Calu3 (cell line): ENCODE results near the gene DSCAML1. TPM values are rescaled to one million over a fixed set of nuclear protein-coding genes. Genes with fewer than 3 reads are reported as not detected.

ENCODE experiments used
- BruUV-seq: library from RNA; stranded (reverse); fragments of 400-500 nt; replicated peaks from 2 replicates; lab custom pipeline; 2021; lab: Mats Ljungman, UMichigan
- CTCF ChIA-PET: fragments of 300-600 bp; sonication (Branson Sonifier 250); formaldehyde crosslinking; loops from one replicate; lab custom pipeline; 2022; ENCODE audit warnings: antibody characterized with exemption; lab: Charles Lee
- DNase-seq: peaks from one replicate; pipeline ENCODE4 v3.0.0; 2022
- H3K27ac Mint-ChIP-seq: one replicate; pipeline ENCODE4 v1.8.0; 2022; ENCODE audit warnings: mixed read lengths; ENCODE audit not compliant: unreplicated experiment
- H3K27me3 Mint-ChIP-seq: one replicate; pipeline ENCODE4 v1.8.0; 2022; ENCODE audit warnings: mixed read lengths; ENCODE audit not compliant: unreplicated experiment
- H3K36me3 Mint-ChIP-seq: one replicate; pipeline ENCODE4 v1.8.0; 2022; ENCODE audit warnings: mild to moderate bottlenecking, moderate library complexity, mixed read lengths; ENCODE audit not compliant: insufficient read depth, unreplicated experiment
- H3K4me1 Mint-ChIP-seq: one replicate; pipeline ENCODE4 v1.8.0; 2022; ENCODE audit warnings: mild to moderate bottlenecking, low read depth, mixed read lengths; ENCODE audit not compliant: unreplicated experiment
- H3K4me3 Mint-ChIP-seq: one replicate; pipeline ENCODE4 v1.8.0; 2022; ENCODE audit warnings: mild to moderate bottlenecking, low read depth, moderate library complexity, mixed read lengths; ENCODE audit not compliant: unreplicated experiment
- H3K9me3 Mint-ChIP-seq: one replicate; pipeline ENCODE4 v1.8.0; 2022; ENCODE audit warnings: low read depth, mixed read lengths; ENCODE audit not compliant: unreplicated experiment
- CTCF ChIP-seq: fragments of 200-600 bp; IDR thresholded peaks from one replicate; pipeline ENCODE4 v1.8.0; 2022; ENCODE audit warnings: antibody characterized with exemption; ENCODE audit not compliant: unreplicated experiment
- intact Hi-C: fragments of 100-400 bp; cut with micrococcal nuclease; formaldehyde crosslinking; loops from one replicate; pipeline ENCODE4 v1.10.0; 2022; ENCODE audit not compliant: unreplicated experiment
- total RNA-seq: library from RNA; stranded (reverse); gene quantifications from 2 replicates; pipeline ENCODE4 v1.2.3, GENCODE V29; 2022

The DSCAML1 gene
- total RNA-seq, 1 experiment from 2014 or later: 0.07 TPM

DNA sequence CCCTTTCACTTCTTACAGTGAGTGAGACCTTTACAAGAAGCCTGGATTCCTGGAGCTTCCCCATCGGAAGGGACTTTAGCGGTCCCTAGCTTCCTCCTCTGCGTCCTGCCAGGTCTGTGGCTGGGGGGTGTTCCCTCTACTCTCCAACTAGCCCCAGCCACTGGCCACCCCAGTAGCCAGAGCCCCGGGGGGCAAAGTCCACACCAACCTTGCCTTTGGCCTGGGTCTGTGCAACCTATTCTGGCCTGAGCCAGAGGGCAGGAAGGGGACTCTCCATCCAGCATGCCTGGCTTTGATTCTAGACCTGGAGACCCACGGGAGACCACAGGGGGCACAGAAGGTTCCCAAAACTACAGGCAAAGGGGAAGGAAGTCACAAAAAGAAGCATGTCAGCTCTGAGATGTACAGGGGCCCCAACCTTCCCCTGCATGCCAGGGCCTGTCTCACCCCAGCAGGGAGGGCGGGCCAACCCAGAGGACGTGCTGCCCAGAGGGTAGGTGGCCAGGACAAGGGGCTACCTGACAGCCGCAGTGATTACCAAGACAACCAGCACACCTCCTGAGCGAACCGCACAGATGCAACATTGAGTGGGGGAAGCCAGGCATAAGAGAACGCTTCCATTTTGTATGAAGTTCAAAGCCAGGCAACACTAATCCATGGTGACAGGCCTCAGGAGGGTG is 52.4 kb downstream of the DSCAML1 start:
- TF ChIP-seq CTCF: no peak

GRCh38 chr11:117743121-117743815 is 53.7 kb downstream of the DSCAML1 start:
- TF ChIP-seq CTCF: no peak
- intact Hi-C loops: no loop called here
- BruUV-seq: no TSS peak
- H3K36me3 Mint-ChIP-seq: no peaks in the 10 kb centered on the region
- H3K27me3 Mint-ChIP-seq: peaks cover 51% of the 10 kb centered on the region
- no peak overlapping the region for H3K27ac Mint-ChIP-seq
- peak; percentile 45 for DNase-seq
- no peak overlapping the region for H3K4me3 Mint-ChIP-seq
- H3K9me3 Mint-ChIP-seq: no peaks in the 10 kb centered on the region
- H3K4me1 Mint-ChIP-seq: peaks cover 12% of the 10 kb centered on the region
- CTCF ChIA-PET: no interaction called here

More for the DNA sequence above, 52.4 kb downstream of the DSCAML1 start:
- no TSS peak for BruUV-seq
- Mint-ChIP-seq H3K27me3 (peaks cover 44% of the 10 kb centered on the region), H3K36me3 (no peaks in the 10 kb centered on the region), H3K4me1 (peaks cover 12% of the 10 kb centered on the region), H3K9me3 (no peaks in the 10 kb centered on the region), H3K27ac (no peak overlapping the region), H3K4me3 (no peak overlapping the region)
- CTCF ChIA-PET: no interaction called here
- DNase-seq: no peak
- intact Hi-C loops: no loop called here

- intact Hi-C loops: no loop called here
- CTCF ChIA-PET: no interaction called here
Observed at GRCh38 chr11:117738246-117738957, 58.6 kb downstream of the DSCAML1 start.

More at GRCh38 chr11:117738246-117738957, 58.6 kb downstream of the DSCAML1 start:
- BruUV-seq: no TSS peak
- Mint-ChIP-seq H3K4me3 (no peak overlapping the region), H3K9me3 (no peaks in the 10 kb centered on the region), H3K27ac (no peak overlapping the region), H3K4me1 (peaks cover 8% of the 10 kb centered on the region), H3K27me3 (peaks cover 57% of the 10 kb centered on the region), H3K36me3 (no peaks in the 10 kb centered on the region)
- no peak for DNase-seq
- no peak for TF ChIP-seq CTCF
